IgD-negative memory B cell (primary cell): ENCODE measurements around the gene IVNS1ABP. TPM values are rescaled to one million over a fixed set of nuclear protein-coding genes. Genes with fewer than 3 reads are reported as not detected.
"Not testable (repeated sequence)": the region's sequence is repeated elsewhere in the genome, so short reads cannot be mapped to it uniquely, and the experiment has no call there.

Source experiments
- H3K27ac Mint-ChIP-seq, 3 donors: one replicate each; pipeline ENCODE4 v1.8.0; 2020 to 2022; ENCODE audit warnings: mild to moderate bottlenecking in 3 of 3, mixed read lengths in 3 of 3, moderate library complexity in 1 of 3
- H3K27me3 Mint-ChIP-seq: one replicate; pipeline ENCODE4 v1.8.0; 2021; ENCODE audit warnings: mixed read lengths
- H3K36me3 Mint-ChIP-seq: one replicate; pipeline ENCODE4 v1.8.0; 2020; ENCODE audit warnings: mild to moderate bottlenecking, mixed read lengths
- H3K4me1 Mint-ChIP-seq, 3 donors: one replicate each; pipeline ENCODE4 v1.8.0; 2020 to 2022; ENCODE audit warnings: mixed read lengths in 3 of 3, mild to moderate bottlenecking in 1 of 3
- H3K4me3 Mint-ChIP-seq, 4 donors: one replicate each; pipeline ENCODE4 v1.8.0; 2020 to 2022; ENCODE audit warnings: mild to moderate bottlenecking in 4 of 4, mixed read lengths in 4 of 4, moderate library complexity in 3 of 4
- H3K9me3 Mint-ChIP-seq, 3 donors: one replicate each; pipeline ENCODE4 v1.8.0; 2020 to 2021; ENCODE audit warnings: mixed read lengths in 3 of 3, mild to moderate bottlenecking in 1 of 3
- polyA plus RNA-seq: library from polyadenylated mRNA; unstranded; fragments of 300-500 nt; fragmentation: Illumina TruSeq; gene quantifications from one replicate; pipeline ENCODE4 v1.2.3, GENCODE V29; 2021

IVNS1ABP gene
- polyA plus RNA-seq, result 35.4 TPM

- Mint-ChIP-seq H3K27ac (peak within 1 kb of the TSS; percentile 97 to 100 (median 99)), H3K9me3 (peaks cover 0 to 2% (median under 1%) of the 10 kb centered on the region in 3 donors), H3K27me3 (no peaks in the 10 kb centered on the region), H3K4me3 (peak within 1 kb of the TSS; percentile 94 to 100 (median 98)), H3K4me1 (peaks cover 30 to 42% (median 36%) of the 10 kb centered on the region in 3 donors), H3K36me3 (peaks cover 1% of the 10 kb centered on the region)
Measured at GRCh38 chr1:185317034-185317885, at the start of gene IVNS1ABP. Gene IVNS1ABP, minus strand, starts transcription at chr1:185317243. Its CDS starts 7,750 bp downstream, at chr1:185309493.

DNA sequence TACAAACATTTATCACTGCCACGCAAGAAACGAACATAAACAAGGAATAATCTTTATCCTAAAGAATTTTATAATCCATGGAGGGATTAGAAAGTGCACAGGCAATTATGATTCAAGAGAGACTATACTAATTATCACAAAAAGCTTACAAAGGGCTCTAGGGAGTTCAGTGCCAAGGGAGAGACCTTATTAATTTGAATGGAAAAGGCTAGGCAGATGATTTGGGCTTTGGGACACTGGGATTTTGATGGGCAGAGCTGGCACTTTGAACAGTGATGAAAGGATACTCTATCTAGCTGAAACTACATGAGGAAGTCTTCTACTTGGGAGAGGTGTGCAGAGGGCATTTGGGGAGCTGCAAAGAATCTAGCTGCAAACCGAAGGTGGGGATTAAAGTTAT, 48.9 kb upstream of the IVNS1ABP start:
- Mint-ChIP-seq H3K27me3 (peaks cover 3% of the 10 kb centered on the region), H3K4me3 (no peak overlapping the region), H3K36me3 (peaks cover 2% of the 10 kb centered on the region), H3K9me3 (peaks cover 5 to 15% (median 9%) of the 10 kb centered on the region in 3 donors), H3K27ac (no peak overlapping the region), H3K4me1 (peaks cover 16 to 25% (median 22%) of the 10 kb centered on the region in 3 donors)

DNA sequence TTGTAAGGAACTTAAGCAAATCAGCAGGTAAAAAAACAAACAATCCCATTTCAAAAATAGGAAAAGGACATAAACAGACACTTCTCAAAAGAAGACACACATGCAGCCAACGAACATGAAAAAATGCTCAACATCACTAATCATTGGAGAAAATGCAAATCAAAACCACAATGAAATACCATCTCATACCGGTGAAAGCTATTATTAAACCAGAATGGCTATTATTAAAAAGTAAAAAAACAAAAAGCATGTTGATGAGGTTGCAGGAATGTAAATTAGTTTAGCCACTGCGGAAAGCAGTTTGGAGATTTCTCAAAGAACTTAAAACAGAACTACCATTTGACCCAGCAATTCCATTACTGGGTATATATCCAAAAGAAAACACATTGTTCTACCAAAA, 47.5 kb upstream of the IVNS1ABP start:
- H3K36me3 Mint-ChIP-seq, H3K27me3 Mint-ChIP-seq, H3K27ac Mint-ChIP-seq: not testable (repeated sequence)
- peaks cover 16 to 25% (median 22%) of the 10 kb centered on the region in 3 donors for H3K4me1 Mint-ChIP-seq
- H3K9me3 Mint-ChIP-seq, result peaks cover 5 to 20% (median 11%) of the 10 kb centered on the region in 3 donors
- peak overlapping the region in 2 of 4 donors; percentile 3 to 6 for H3K4me3 Mint-ChIP-seq

- Mint-ChIP-seq H3K36me3 (no peaks in the 10 kb centered on the region), H3K4me1 (peaks cover 15 to 25% (median 17%) of the 10 kb centered on the region in 3 donors), H3K9me3 (peaks cover 5 to 20% (median 11%) of the 10 kb centered on the region in 3 donors), H3K27ac (no peak overlapping the region), H3K27me3 (peaks cover 8% of the 10 kb centered on the region), H3K4me3 (no peak overlapping the region)
Measured at GRCh38 chr1:185363205-185363604, 46.2 kb upstream of the IVNS1ABP start.

- H3K9me3 Mint-ChIP-seq, result peaks cover 5 to 20% (median 11%) of the 10 kb centered on the region in 3 donors
- H3K36me3 Mint-ChIP-seq, result no peaks in the 10 kb centered on the region
- H3K27me3 Mint-ChIP-seq, result peaks cover 10% of the 10 kb centered on the region
- H3K4me1 Mint-ChIP-seq, result peaks cover 15 to 25% (median 17%) of the 10 kb centered on the region in 3 donors
- no peak overlapping the region for H3K4me3 Mint-ChIP-seq
- H3K27ac Mint-ChIP-seq, result no peak overlapping the region
Measured at GRCh38 chr1:185360714-185361113, 43.7 kb upstream of the IVNS1ABP start.

DNA sequence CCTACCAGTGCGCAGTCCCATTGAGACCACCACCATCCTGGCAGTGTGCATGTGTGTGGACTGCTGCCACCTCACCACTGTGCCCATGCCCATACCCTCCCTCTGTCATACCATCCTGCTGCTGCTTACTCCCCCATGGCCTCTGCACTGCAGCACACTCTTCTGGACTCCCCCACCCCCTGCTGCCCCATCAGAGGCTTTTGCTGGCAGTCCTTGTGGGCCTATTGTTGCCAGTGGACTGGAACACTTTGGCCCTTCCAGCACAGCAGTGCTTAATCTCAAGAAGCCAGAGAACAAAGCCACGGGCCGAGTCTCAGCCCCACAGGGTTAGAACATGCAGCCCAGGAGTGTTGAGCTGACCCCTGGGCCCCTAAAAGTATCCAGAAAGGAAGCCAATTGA, 41.9 kb upstream of the IVNS1ABP start:
- H3K27me3 Mint-ChIP-seq, result peaks cover 8% of the 10 kb centered on the region
- H3K36me3 Mint-ChIP-seq, result no peaks in the 10 kb centered on the region
- peaks cover 5 to 20% (median 11%) of the 10 kb centered on the region in 3 donors for H3K9me3 Mint-ChIP-seq
- H3K4me3 Mint-ChIP-seq, result no peak overlapping the region
- H3K4me1 Mint-ChIP-seq, result peaks cover 5 to 13% (median 10%) of the 10 kb centered on the region in 3 donors
- no peak overlapping the region for H3K27ac Mint-ChIP-seq

DNA sequence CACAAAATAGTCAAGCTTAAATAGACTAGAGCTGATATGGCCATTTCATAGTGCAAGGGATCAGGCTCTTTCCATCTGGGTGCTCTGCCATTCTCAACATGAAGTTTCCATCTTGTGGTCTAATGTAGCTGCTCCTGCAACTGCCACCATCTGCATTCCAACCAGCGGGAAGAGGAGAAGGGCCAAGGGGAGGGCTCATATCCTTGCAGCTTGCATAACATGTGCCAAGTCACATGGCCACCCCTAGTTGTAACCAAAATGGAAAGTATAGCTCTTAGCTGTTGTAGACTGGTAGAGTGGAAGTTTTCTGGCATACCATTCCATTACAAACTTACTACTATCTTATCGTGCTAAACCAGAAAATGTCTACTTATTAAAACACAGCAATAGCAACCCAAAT, 38.9 kb upstream of the IVNS1ABP start:
- Mint-ChIP-seq H3K4me3 (no peak overlapping the region), H3K27me3 (peaks cover 8% of the 10 kb centered on the region), H3K4me1 (peaks cover 0 to 3% (median 0%) of the 10 kb centered on the region in 3 donors), H3K36me3 (no peaks in the 10 kb centered on the region), H3K9me3 (peaks cover 0 to 5% (median 2%) of the 10 kb centered on the region in 3 donors), H3K27ac (no peak overlapping the region)

DNA sequence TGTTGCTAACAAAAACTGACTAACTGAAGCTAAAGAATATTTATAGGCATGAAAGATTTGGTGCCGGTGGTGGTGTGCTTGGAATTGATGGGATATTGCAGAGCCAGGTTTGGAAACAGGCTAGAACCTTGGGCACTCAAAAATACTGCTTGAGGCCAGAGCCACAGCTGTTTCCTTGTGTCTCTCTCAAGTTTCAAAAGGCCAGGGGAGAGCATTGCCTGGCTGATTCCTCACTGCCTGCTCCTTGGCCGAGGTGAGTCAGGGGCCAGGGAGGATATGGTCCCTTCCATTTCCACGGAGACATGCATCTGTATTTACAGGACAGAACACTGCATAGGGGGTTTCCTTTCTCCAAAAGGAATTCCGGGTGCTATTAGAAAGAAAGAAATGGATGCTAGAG, 36.1 kb upstream of the IVNS1ABP start:
- Mint-ChIP-seq H3K9me3 (no peaks in the 10 kb centered on the region), H3K27me3 (peaks cover 1% of the 10 kb centered on the region), H3K4me3 (no peak overlapping the region), H3K27ac (no peak overlapping the region), H3K4me1 (peaks cover 0 to 2% (median 0%) of the 10 kb centered on the region in 3 donors), H3K36me3 (no peaks in the 10 kb centered on the region)

DNA sequence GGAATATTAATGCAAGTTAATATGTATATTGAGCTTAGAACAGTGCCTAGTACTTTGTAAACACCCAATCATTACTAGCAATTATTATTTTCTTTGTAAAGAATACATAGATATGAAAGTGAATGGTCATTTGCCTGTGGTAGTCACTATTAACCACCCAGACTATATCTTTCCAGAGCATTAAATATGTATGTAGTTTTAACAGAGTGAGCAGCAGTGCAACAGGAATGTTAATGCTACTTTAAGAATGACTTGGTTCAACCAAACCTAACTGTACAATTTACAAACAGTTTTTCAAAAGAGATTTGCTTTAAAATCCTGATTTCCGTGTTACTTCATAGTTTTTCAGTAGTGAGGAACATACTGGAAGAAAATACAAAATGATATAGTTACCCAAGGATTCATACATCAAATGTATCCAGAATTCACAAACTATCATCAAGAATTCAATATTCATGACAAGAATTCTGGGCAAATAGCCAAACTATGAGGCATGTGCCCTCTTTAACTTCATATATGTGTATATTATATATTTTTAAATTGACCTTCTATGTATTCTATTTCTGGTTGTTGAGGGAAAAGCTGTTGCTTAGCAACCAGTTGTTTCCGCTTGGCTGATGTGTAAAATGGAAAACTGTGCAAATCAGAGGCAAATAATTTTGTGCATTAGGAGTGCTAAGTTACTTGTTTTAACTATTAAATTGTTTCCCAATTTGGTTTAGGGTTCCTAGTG, 34.9 kb upstream of the IVNS1ABP start:
- Mint-ChIP-seq H3K36me3 (no peaks in the 10 kb centered on the region), H3K9me3 (no peaks in the 10 kb centered on the region), H3K4me1 (peaks cover 0 to 5% (median 2%) of the 10 kb centered on the region in 3 donors), H3K4me3 (no peak overlapping the region), H3K27ac (no peak overlapping the region), H3K27me3 (no peaks in the 10 kb centered on the region)

- no peak overlapping the region for H3K27ac Mint-ChIP-seq
Measured at GRCh38 chr1:185350027-185350442, 33.0 kb upstream of the IVNS1ABP start.

DNA sequence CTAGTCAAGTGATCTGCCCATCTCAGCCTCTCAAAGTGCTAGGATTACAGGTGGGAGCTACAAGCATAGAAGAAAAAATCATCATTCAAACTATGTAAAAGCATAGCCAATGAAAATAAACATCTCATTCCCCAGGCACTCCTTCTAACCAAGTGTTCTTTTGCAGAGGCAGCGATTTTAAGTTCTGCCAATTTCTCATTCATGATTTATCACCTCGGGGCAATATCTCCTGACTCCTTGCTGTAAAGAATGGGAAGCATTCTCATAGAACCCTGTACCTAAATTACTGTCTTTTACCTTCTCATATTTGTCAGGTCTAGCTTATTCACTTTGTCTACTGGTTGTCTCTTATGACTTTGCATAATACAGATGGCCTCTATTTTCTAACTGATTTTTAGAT, 32.5 kb upstream of the IVNS1ABP start:
- Mint-ChIP-seq H3K27ac (no peak overlapping the region), H3K36me3 (no peaks in the 10 kb centered on the region), H3K9me3 (no peaks in the 10 kb centered on the region), H3K27me3 (no peaks in the 10 kb centered on the region), H3K4me3 (no peak overlapping the region), H3K4me1 (peaks cover 12 to 16% (median 16%) of the 10 kb centered on the region in 3 donors)

More at GRCh38 chr1:185350027-185350442, 33.0 kb upstream of the IVNS1ABP start:
- Mint-ChIP-seq H3K9me3 (no peaks in the 10 kb centered on the region), H3K4me1 (peaks cover 12 to 16% (median 16%) of the 10 kb centered on the region in 3 donors), H3K4me3 (no peak overlapping the region), H3K36me3 (no peaks in the 10 kb centered on the region), H3K27me3 (no peaks in the 10 kb centered on the region)

DNA sequence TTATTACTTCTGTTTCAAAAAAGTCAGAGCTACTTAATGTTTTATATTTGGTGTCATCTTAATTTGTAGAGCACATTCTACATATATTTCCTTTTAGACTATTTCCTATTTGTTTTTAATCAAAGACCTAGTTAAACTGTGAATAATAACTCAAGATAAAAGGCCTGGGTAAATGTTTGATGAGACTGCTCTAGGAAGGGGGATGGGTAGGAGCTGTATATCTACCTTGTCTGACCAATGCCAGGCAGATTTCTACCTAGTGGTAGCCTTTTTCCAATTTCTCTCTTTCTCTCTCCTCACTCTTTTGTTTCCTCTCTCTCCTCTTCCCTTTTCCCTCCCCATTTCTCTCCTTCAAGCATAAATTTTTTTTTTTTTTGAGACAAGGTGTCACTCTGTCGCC, 31.9 kb upstream of the IVNS1ABP start:
- Mint-ChIP-seq H3K4me3 (no peak overlapping the region), H3K9me3 (no peaks in the 10 kb centered on the region), H3K27me3 (no peaks in the 10 kb centered on the region), H3K36me3 (peaks cover 1% of the 10 kb centered on the region), H3K4me1 (peaks cover 16 to 17% (median 16%) of the 10 kb centered on the region in 3 donors), H3K27ac (no peak overlapping the region)

- Mint-ChIP-seq H3K27ac (no peak overlapping the region), H3K36me3 (peaks cover 1% of the 10 kb centered on the region), H3K4me1 (peaks cover 16 to 17% (median 16%) of the 10 kb centered on the region in 3 donors), H3K27me3 (no peaks in the 10 kb centered on the region), H3K4me3 (no peak overlapping the region), H3K9me3 (no peaks in the 10 kb centered on the region)
Measured at GRCh38 chr1:185348296-185348695, 31.3 kb upstream of the IVNS1ABP start.

- H3K27ac Mint-ChIP-seq, result no peak overlapping the region
- no peaks in the 10 kb centered on the region for H3K27me3 Mint-ChIP-seq
- peaks cover 1% of the 10 kb centered on the region for H3K36me3 Mint-ChIP-seq
- H3K4me3 Mint-ChIP-seq, result peak overlapping the region in 2 of 4 donors; percentile 60 to 72
- no peaks in the 10 kb centered on the region for H3K9me3 Mint-ChIP-seq
- peaks cover 15 to 22% (median 16%) of the 10 kb centered on the region in 3 donors for H3K4me1 Mint-ChIP-seq
Measured at GRCh38 chr1:185345913-185346720, 29.1 kb upstream of the IVNS1ABP start.
